ENCODE measurements around the gene EPX.
A peak's percentile ranks its signal among the peaks of the same experiment; 100 is the strongest.

Gene EPX

DNA sequence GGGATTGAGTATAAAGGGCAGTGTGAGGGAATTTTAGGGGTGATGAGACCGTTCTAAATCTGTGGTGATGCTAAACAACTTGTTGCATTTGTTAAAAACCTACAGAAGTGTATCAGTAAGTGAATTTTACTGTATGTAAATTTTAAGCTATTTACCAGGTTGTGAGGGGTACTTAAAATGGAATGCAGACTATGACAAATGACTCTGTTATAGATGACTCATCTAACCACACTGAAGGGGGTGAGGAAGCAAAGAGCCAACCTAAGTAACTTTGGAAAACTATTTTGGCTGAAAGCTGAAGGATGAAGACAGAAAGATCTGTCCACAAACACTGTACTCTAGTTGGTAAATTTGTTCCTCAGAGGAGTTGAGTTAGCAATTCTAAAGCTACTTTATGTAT is 31.8 kb downstream of the EPX start:
- Histone ChIP-seq H3K27ac (no peak overlapping the region), H3K4me3 (no peak overlapping the region)
- TF ChIP-seq, protein P1, sequence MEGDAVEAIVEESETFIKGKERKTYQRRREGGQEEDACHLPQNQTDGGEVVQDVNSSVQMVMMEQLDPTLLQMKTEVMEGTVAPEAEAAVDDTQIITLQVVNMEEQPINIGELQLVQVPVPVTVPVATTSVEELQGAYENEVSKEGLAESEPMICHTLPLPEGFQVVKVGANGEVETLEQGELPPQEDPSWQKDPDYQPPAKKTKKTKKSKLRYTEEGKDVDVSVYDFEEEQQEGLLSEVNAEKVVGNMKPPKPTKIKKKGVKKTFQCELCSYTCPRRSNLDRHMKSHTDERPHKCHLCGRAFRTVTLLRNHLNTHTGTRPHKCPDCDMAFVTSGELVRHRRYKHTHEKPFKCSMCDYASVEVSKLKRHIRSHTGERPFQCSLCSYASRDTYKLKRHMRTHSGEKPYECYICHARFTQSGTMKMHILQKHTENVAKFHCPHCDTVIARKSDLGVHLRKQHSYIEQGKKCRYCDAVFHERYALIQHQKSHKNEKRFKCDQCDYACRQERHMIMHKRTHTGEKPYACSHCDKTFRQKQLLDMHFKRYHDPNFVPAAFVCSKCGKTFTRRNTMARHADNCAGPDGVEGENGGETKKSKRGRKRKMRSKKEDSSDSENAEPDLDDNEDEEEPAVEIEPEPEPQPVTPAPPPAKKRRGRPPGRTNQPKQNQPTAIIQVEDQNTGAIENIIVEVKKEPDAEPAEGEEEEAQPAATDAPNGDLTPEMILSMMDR (IDR thresholded peaks at IDR 0.05) = no peak
- DNase-seq (ENCODE audit: low spot score) = no peak

DNA sequence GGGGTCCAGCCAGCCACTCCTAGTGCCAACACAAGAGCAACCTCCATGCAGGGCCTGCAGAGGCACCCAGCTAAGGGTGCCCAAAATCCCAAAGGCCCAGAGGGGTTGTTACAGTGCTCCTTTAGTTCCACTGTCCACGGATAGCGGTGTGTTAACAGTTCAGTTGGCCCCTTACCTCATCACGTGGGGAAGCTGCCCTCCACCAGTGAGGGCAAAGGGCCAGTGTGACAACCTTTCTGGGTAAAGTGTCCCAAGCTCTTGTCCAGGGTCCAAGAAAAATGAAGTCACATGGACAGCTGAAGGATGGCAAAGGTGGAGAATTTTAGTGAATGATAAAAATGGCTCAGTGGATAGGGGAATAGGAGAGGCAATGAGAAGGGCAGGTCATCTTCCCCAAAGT is 35.2 kb downstream of the EPX start:
- TF ChIP-seq, protein P1 (IDR thresholded peaks at IDR 0.05) = no peak
- no peak for DNase-seq (ENCODE audit: low spot score)
- H3K4me3 ChIP-seq = no peak overlapping the region
- H3K27ac ChIP-seq = no peak overlapping the region

DNA sequence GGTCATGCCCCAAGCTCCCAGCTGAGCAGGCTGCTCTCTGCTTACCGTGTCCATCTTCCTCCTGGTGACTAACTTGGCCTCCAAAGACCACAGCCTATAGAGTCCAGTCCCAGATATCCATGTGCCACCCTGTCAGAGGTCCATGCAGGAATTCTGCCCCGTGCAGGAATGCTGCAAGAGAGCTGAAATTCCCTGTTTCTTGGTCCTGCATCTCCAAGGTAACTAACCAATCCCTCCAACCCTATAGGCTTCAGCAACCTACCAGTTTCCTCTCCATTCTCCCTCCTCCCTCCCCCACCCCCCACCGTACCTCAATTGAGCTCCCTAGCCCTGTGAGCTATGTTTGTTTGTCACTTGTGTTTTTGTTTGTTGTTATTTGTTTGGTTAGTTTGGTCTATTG is 36.2 kb downstream of the EPX start:
- TF ChIP-seq, protein P1 (IDR thresholded peaks at IDR 0.05) = no peak
- no peak overlapping the region for H3K4me3 ChIP-seq
- DNase-seq (ENCODE audit: low spot score) = peak; percentile 47
- H3K27ac ChIP-seq = no peak overlapping the region

DNA sequence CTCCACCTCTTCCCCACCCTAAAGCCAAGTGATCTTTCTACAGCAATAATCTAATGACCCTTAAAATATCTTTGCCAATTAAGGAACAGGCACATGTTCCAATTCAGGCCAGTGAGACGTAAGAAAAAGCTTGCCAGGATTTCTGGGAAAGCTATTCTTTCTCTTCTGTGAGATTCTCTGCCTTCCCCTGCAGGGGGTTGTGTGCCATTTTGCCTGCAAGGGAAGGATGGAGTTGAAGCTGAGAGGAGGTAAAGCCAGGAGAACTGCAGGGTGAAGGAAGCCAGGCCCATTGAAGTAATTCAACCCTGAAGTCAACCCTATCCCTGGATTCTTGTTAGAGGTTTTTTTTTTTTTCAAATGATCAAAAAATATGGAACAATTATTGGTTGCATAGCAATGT is 36.9 kb downstream of the EPX start:
- Histone ChIP-seq H3K4me3 (no peak overlapping the region), H3K27ac (no peak overlapping the region)
- TF ChIP-seq, protein P1 (IDR thresholded peaks at IDR 0.05) = no peak
- DNase-seq (ENCODE audit: low spot score) = no peak

DNA sequence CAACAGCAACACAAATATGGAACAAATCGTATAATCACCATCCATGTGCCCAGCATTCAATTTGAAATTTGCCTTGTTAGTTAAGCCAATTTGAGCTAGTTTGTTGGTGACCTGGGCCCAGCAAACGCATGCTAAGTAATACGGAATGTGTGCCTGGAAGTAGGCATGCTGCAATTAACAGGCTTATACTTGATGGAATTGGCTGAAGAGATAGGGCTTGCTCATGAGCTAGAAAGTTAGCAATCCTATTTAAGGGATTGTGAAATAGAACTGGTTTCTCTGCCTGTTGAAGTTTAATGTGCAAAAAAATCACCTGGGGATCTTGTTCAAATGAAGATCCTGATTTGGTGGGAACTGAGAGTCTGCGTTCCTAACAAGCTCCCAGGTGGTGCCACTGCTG is 37.4 kb downstream of the EPX start:
- no peak for DNase-seq (ENCODE audit: low spot score)
- TF ChIP-seq, protein P1 (IDR thresholded peaks at IDR 0.05) = no peak
- no peak overlapping the region for H3K27ac ChIP-seq
- no peak overlapping the region for H3K4me3 ChIP-seq

DNA sequence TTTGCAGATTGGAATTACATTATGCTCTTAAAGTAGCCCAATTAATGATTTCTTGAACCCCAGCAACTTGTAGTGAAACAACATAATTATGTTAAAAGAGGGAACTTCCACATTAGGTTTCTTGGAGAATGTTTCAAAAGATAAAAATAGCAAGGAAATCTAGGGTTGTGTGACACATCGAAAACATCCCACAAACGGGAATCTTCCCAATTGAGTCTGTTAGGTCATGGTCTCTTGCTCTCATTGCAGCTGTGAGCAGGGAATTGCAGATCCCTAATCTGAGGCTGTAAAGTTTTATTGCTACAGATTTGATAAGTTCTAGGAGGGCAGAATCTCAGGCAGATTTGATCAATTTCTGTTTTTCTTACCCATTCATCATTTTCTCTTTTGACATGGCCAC is 39.1 kb downstream of the EPX start:
- Histone ChIP-seq H3K27ac (no peak overlapping the region), H3K4me3 (no peak overlapping the region)
- no peak for DNase-seq (ENCODE audit: low spot score)
- TF ChIP-seq, protein P1 (IDR thresholded peaks at IDR 0.05) = no peak

DNA sequence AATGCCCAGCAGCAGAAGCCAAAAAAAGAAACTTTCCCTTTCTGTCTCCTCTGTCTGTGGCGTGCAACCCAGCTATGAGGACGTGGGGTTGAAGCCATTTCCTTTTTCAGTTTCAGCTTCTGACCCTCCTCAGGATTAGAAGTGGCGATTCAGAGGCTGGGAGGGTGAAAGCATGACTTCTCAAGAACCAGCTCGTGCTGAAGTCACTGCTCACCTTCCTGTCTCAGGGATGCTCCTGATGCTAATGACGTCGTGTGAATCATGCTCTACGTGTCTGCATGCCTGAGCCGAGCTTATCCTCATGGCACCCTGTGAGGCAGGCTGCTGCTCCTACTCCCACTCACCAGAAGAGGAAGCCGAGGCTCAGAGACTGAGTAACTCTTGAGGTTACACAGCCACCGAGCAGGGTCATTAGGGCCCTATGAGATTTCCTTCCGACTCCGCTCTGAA is 40.2 kb downstream of the EPX start:
- Histone ChIP-seq H3K4me3 (no peak overlapping the region), H3K27ac (no peak overlapping the region)
- TF ChIP-seq, protein P1 (IDR thresholded peaks at IDR 0.05) = no peak
- DNase-seq (ENCODE audit: low spot score) = peak; percentile 64

Measured in coronary artery (tissue), 2 donors.